HepG2 (cell line): Measurements from ENCODE around the gene IQCH. TPM values are rescaled to one million over a fixed set of nuclear protein-coding genes. Genes with fewer than 3 reads are reported as not detected.
A peak's percentile ranks its signal among the peaks of the same experiment; 100 is the strongest.

Experiments
- ATAC-seq: fragments of 200-7000 bp; cut with Tn5 transposase; 3 replicates; pipeline ENCODE4 v1.9.1; 2020; ENCODE audit warnings: mild to moderate bottlenecking, moderate library complexity
- BruUV-seq: library from RNA; stranded (reverse); fragments of 400-500 nt; replicated peaks from 2 replicates; lab custom pipeline; 2021; lab: Mats Ljungman, UMichigan
- CTCF ChIA-PET: fragments of 300-600 bp; formaldehyde crosslinking; extraction: SDS; loops from one replicate; lab custom pipeline; 2021; ENCODE audit warnings: low total read pairs, inconsistent platforms, low intra/inter-chr PET ratio; lab: Yijun Ruan, JAX
- POLR2A ChIA-PET: fragments of 350-600 bp; sonication (Branson Sonifier 250); formaldehyde crosslinking; loops from one replicate; lab custom pipeline; 2020; ENCODE audit warnings: antibody characterized with exemption, inconsistent platforms; lab: Yijun Ruan, JAX
- DNase-seq: peaks from one replicate; pipeline ENCODE4 v3.0.0-alpha.2; 2015; ENCODE audit warnings: low spot score
- FAIRE-seq: peaks from 3 replicates; lab custom pipeline; 2011; peaks lifted over from hg19 to GRCh38; lab: Jason Lieb, UNC
- H2AFZ ChIP-seq: one replicate; pipeline ENCODE4 v1.6.1; 2011; ENCODE audit warnings: low read length, inconsistent platforms
- H3K27ac ChIP-seq: fragments of 300-600 bp; 3 replicates; pipeline ENCODE4 v1.8.0; 2011; ENCODE audit warnings: mixed run types, mild to moderate bottlenecking, mixed read lengths, low read length, inconsistent platforms; ENCODE audit not compliant: insufficient read depth; ENCODE audit errors: extremely low read length
- H3K27me3 ChIP-seq, 2 experiments: fragments of 200-600 bp in 1 of 2; 2 replicates in 1 of 2; 3 replicates in 1 of 2; pipeline versions ENCODE4 v1.6.0 to v1.8.0; 2011; ENCODE audit warnings: low read length in 2 of 2, mild to moderate bottlenecking in 2 of 2, moderate library complexity in 2 of 2, inconsistent platforms in 1 of 2; ENCODE audit not compliant: insufficient read depth in 2 of 2, control insufficient read depth in 1 of 2
- H3K36me3 ChIP-seq, 2 experiments: fragments of 200-600 bp in 1 of 2; replicated peaks in 1 of 2; 2 replicates in 1 of 2; 3 replicates in 1 of 2; pipeline versions ENCODE4 v1.5.1 to v1.8.0; 2011; ENCODE audit warnings: low read length in 2 of 2, inconsistent platforms in 1 of 2; ENCODE audit not compliant: insufficient read depth in 2 of 2, control insufficient read depth in 1 of 2
- H3K4me1 ChIP-seq: 2 replicates; pipeline ENCODE4 v1.5.1; 2012; ENCODE audit warnings: low read length, inconsistent platforms; ENCODE audit not compliant: insufficient read depth
- H3K4me2 ChIP-seq: 2 replicates; pipeline ENCODE4 v1.6.0; 2011; ENCODE audit warnings: low read depth, low read length, inconsistent platforms
- H3K4me3 ChIP-seq, 3 experiments: fragments of 200-600 bp in 1 of 3; sonication (generic), shearing (Covaris generic) in 1 of 3; replicated peaks in 1 of 3; 2 replicates each; pipeline ENCODE4 v1.5.1; 2011 to 2016; ENCODE audit warnings: low read length in 3 of 3, inconsistent platforms in 2 of 3, low read depth in 2 of 3, mild to moderate bottlenecking in 2 of 3, control low read depth in 1 of 3, mixed read lengths in 1 of 3; ENCODE audit not compliant: insufficient read depth in 1 of 3
- H3K79me2 ChIP-seq: one replicate; pipeline ENCODE4 v1.6.1; 2011; ENCODE audit warnings: low read length, inconsistent platforms; ENCODE audit not compliant: insufficient read depth
- H3K9ac ChIP-seq: 2 replicates; pipeline ENCODE4 v1.6.0; 2011; ENCODE audit warnings: mild to moderate bottlenecking, low read depth, low read length, inconsistent platforms; ENCODE audit not compliant: insufficient read depth
- H3K9me3 ChIP-seq: 2 replicates; pipeline ENCODE4 v1.5.1; 2012; ENCODE audit warnings: mild to moderate bottlenecking, low read length
- H4K20me1 ChIP-seq: 2 replicates; pipeline ENCODE4 v1.6.0; 2011; ENCODE audit warnings: inconsistent platforms, mild to moderate bottlenecking, low read length, moderate library complexity; ENCODE audit not compliant: insufficient read depth
- ARID5B ChIP-seq: IDR thresholded peaks from 2 replicates; pipeline ENCODE4 v1.4.0; 2020; ENCODE audit warnings: mild to moderate bottlenecking, missing genetic modification reagents
- FOXA3 ChIP-seq: IDR thresholded peaks from 2 replicates; pipeline ENCODE4 v1.6.1; 2016; ENCODE audit warnings: missing genetic modification reagents, missing compliant biosample characterization
- GATAD1 ChIP-seq: IDR thresholded peaks from 2 replicates; pipeline ENCODE4 v1.6.1; 2016; ENCODE audit warnings: missing genetic modification reagents, missing compliant biosample characterization
- RAD21 ChIP-seq: fragments of 450-650 bp; formaldehyde crosslinking; IDR thresholded peaks from 2 replicates; pipeline ENCODE4 v1.5.0; 2020; ENCODE audit warnings: mild to moderate bottlenecking
- SMC3 ChIP-seq: IDR thresholded peaks from 2 replicates; pipeline ENCODE4 v1.6.1; 2011; ENCODE audit warnings: low read length, improper control_type of control experiment
- SP5 ChIP-seq: IDR thresholded peaks from 2 replicates; pipeline ENCODE4 v1.6.1; 2016; ENCODE audit warnings: low read depth, borderline replicate concordance
- STAG1 ChIP-seq: sonication (generic); formaldehyde crosslinking; IDR thresholded peaks from 2 replicates; pipeline ENCODE4 v1.4.0; 2020; ENCODE audit warnings: missing genetic modification reagents
- ZNF276 ChIP-seq: sonication (generic); formaldehyde crosslinking; IDR thresholded peaks from 2 replicates; pipeline ENCODE4 v1.4.0; 2020; ENCODE audit warnings: mild to moderate bottlenecking, low read depth, missing genetic modification reagents
- ZNF781 ChIP-seq: sonication (generic); formaldehyde crosslinking; IDR thresholded peaks from 2 replicates; pipeline ENCODE4 v1.5.1; 2020; ENCODE audit warnings: borderline replicate concordance, mild to moderate bottlenecking, missing genetic modification reagents; ENCODE audit errors: not compliant biosample characterization
- whole genome bisulfite sequencing: methylation state at CpG from one replicate; pipeline ENCODE4 v1.1.6; 2017; ENCODE audit warnings: low lambda C conversion rate; 5-methylcytosine and 5-hydroxymethylcytosine counted together
- in situ Hi-C: cut with HindIII; loops from 2 replicates; pipeline ENCODE4 v1.10.0; 2017; ENCODE audit warnings: low pct_unique_long_range_greater_than_20kb; ENCODE audit not compliant: extremely low pct_ligation_motif_present
- intact Hi-C: fragments of 100-400 bp; cut with micrococcal nuclease; formaldehyde crosslinking; loops from one replicate; pipeline ENCODE4 v1.10.0; 2022; ENCODE audit not compliant: unreplicated experiment
- polyA plus RNA-seq, 8 experiments: library from polyadenylated mRNA; depleted of rRNA in 3 of 8; stranded (reverse) in 7 of 8; unstranded in 1 of 8; fragments of >200 nt; fragmentation: Illumina TruSeq in 4 of 8; extraction: Trizol in 4 of 8; gene quantifications; 2 replicates each; pipeline versions ENCODE4 v1.2.1 to v1.2.3, GENCODE V29; 2011 to 2016; ENCODE audit warnings: low read depth in 4 of 8, missing spikeins in 1 of 8, mixed read lengths in 1 of 8; ENCODE audit not compliant: insufficient read depth in 1 of 8
- total RNA-seq, 5 experiments: library from RNA; depleted of rRNA; stranded (reverse); fragments of >200 nt; fragmentation: Illumina TruSeq; extraction: Trizol; gene quantifications; 2 replicates each; pipeline ENCODE4 v1.2.3, GENCODE V29; 2016; ENCODE audit warnings: low read depth in 1 of 5

The IQCH gene
- total and polyA plus RNA-seq, 2 of the 13 experiments (the other 11 are each of a cell fraction or from before 2014, with no cell fraction given) = 0.16 to 0.55 TPM

- Histone ChIP-seq H3K4me2 (no peak overlapping the region), H3K9me3 (no peaks in the 10 kb centered on the region), H3K4me1 (peaks cover 11% of the 10 kb centered on the region), H3K79me2 (no peaks in the 10 kb centered on the region), H4K20me1 (no peaks in the 10 kb centered on the region; the same call in 1 of the 2 replicates), H3K9ac (no peak overlapping the region), H3K27ac (no peak overlapping the region), H3K4me3 (no peak overlapping the region), H3K27me3 (no peaks in the 10 kb centered on the region), H3K36me3 (peaks cover 2 to 10% of the 10 kb centered on the region in 2 experiments; a peak in 2 of 5 replicates), H2AFZ (no peak overlapping the region)
- in situ Hi-C loops = no loop called here
- WGBS = 75% methylated on average over 3 of the region's 3 CpGs
- no TSS peak for BruUV-seq
- ATAC-seq (no peak), DNase-seq (no peak), FAIRE-seq (peak; percentile 32)
- ChIA-PET POLR2A (no interaction called here), CTCF (no interaction called here)
- TF ChIP-seq GATAD1 = no peak
- no peak for TF ChIP-seq ZNF276
- TF ChIP-seq ZNF781 = no peak
- intact Hi-C loops = no loop called here
Measured at GRCh38 chr15:67232591-67232990, 22.0 kb upstream of the IQCH start.

DNA sequence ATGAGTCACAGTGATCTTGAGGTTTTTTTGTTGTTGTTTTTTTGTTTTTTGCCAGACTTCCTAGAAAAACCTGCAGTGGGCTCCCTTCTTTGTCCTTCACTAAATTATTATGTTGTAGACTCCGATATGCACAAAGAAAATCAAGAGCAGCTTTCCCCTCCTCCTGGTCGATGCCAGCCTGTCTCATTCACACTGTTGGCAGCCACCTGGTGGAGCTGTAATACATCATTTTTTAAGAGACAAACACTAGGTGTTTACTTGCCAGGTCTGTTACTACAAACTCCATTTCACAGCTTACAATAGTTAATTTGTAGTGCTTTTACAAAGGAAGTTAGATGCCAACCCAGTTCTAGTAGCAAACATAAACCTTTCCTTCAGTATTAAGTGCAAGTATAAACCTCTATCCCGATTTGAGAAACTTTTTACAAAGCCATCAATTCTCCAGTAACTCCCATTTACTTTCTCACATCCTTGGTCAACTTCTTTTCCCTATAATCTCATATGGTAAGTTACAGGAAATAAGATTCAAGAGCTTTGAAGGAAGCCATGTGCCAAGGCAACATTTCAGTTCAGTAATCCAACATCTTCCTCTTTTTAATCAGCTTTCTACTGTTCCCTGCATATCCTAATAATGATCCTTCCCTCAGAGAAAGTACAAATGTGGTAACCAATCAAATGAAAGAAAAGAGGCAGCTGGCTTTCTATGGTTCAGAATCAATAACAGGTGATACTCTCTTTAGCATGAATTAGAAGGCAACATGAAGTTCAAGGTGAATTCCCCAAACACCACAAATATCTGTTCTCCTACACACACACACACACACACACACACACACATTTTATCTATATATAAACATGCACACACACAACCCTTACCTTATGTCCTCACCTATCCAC is 14.1 kb upstream of the IQCH start:
- 57% methylated on average over 3 of the region's 3 CpGs for WGBS
- TF ChIP-seq SP5 (CRISPR knock-in tag) (no peak), FOXA3 (0 out of 2 replicates have a peak, but pooled peaks have one; percentile 8), STAG1 (CRISPR knock-in tag) (peak; percentile 67), RAD21 (CRISPR knock-in tag) (0 out of 2 replicates have a peak, but pooled peaks have one; percentile 11), ARID5B (CRISPR knock-in tag) (no peak), SMC3 (peak; percentile 54; the same call in 1 of the 2 replicates)

More for the DNA sequence above, 14.1 kb upstream of the IQCH start:
- H4K20me1 ChIP-seq = no peaks in the 10 kb centered on the region; the same call in 1 of the 2 replicates
- no peaks in the 10 kb centered on the region for H3K4me1 ChIP-seq
- no peak overlapping the region for H3K4me3 ChIP-seq
- ATAC-seq (peak; percentile 62; the same call in 2 of the 3 replicates), FAIRE-seq (no peak), DNase-seq (peak; percentile 13)
- ChIA-PET CTCF (interaction anchor here (0.6 kb wide), 1 partner anchor 63 kb away, joined by 3 read pairs; no protein-coding TSS in a partner anchor), POLR2A (interaction anchor here (0.6 to 1.5 kb wide), 2 partner anchors 14 to 204 kb away, joined by 3 read pairs; partner anchors contain the start of genes AAGAB and IQCH)
- H3K36me3 ChIP-seq = 0 out of 5 replicates have a peak, but pooled peaks cover 0 to 3% of the 10 kb centered on the region in 2 experiments
- intact Hi-C loops = loop anchor here (1.0 kb wide), 1 partner anchor 63 kb away; no protein-coding TSS in a partner anchor
- in situ Hi-C loops = no loop called here
- H3K9me3 ChIP-seq = no peaks in the 10 kb centered on the region
- no peak overlapping the region for H3K4me2 ChIP-seq
- BruUV-seq = no TSS peak
- H3K79me2 ChIP-seq = peaks cover 4% of the 10 kb centered on the region
- H3K27ac ChIP-seq = no peak overlapping the region
- no peak overlapping the region for H3K9ac ChIP-seq
- no peaks in the 10 kb centered on the region for H3K27me3 ChIP-seq
- H2AFZ ChIP-seq = no peak overlapping the region
